ENCODE results near the gene ZNF695. TPM values are rescaled to one million over a fixed set of nuclear protein-coding genes. Genes with fewer than 3 reads are reported as not detected.

The ZNF695 gene
- total RNA-seq, 1 donor from 2014 or later = 34.6 TPM

DNA sequence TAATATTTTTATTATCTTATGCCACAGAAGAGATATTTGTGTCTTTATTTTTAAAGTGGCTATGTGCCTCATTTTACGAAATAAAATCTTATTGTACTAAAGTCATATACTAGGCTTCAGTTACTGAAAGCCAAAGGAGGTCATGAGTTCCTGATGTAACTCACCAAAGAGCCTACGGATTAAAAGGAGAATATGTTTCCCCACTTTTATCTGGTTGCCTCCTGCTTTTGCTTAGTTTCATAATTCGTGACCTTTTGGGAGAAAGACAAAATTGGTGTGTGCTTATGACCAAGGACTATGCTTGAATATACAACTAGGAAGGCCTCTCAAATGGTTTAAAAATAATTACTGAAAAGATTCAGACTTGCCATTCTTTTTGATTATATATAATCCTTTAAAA is 57.9 kb downstream of the ZNF695 start:
- Mint-ChIP-seq H3K27me3 (ENCODE audit: insufficient read depth, low read depth) (no peaks in the 10 kb centered on the region), H3K27ac (no peak overlapping the region), H3K4me1 (no peaks in the 10 kb centered on the region), H3K36me3 (peaks cover 35% of the 10 kb centered on the region), H3K9me3 (no peaks in the 10 kb centered on the region), H3K4me3 (no peak overlapping the region)
- H3K4me3 ChIP-seq = no peak overlapping the region
- H3F3A ChIP-seq (ENCODE audit: low read depth) = no peaks in the 10 kb centered on the region
- no peaks in the 10 kb centered on the region for H4K20me1 ChIP-seq (ENCODE audit: low read depth)
- no peaks in the 10 kb centered on the region for H3K9me3 ChIP-seq (ENCODE audit: low read depth)
- no peaks in the 10 kb centered on the region for H3K27me3 ChIP-seq
- no peaks in the 10 kb centered on the region for H3K79me2 ChIP-seq (ENCODE audit: low read depth)
- no peak for DNase-seq (ENCODE audit: low spot score)
- no peaks in the 10 kb centered on the region for H3K36me3 ChIP-seq
- TF ChIP-seq EZH2 (IDR thresholded peaks at IDR 0.05) (no peak), EZH2phosphoT487 (IDR thresholded peaks at IDR 0.05) (no peak)
- TF ChIP-seq, protein P1, sequence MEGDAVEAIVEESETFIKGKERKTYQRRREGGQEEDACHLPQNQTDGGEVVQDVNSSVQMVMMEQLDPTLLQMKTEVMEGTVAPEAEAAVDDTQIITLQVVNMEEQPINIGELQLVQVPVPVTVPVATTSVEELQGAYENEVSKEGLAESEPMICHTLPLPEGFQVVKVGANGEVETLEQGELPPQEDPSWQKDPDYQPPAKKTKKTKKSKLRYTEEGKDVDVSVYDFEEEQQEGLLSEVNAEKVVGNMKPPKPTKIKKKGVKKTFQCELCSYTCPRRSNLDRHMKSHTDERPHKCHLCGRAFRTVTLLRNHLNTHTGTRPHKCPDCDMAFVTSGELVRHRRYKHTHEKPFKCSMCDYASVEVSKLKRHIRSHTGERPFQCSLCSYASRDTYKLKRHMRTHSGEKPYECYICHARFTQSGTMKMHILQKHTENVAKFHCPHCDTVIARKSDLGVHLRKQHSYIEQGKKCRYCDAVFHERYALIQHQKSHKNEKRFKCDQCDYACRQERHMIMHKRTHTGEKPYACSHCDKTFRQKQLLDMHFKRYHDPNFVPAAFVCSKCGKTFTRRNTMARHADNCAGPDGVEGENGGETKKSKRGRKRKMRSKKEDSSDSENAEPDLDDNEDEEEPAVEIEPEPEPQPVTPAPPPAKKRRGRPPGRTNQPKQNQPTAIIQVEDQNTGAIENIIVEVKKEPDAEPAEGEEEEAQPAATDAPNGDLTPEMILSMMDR (IDR thresholded peaks at IDR 0.05) = no peak
- no peak overlapping the region for H3K9ac ChIP-seq
- H2AFZ ChIP-seq (replicated peaks) = no peak overlapping the region
- no peak overlapping the region for H3K27ac ChIP-seq
- H3K4me1 ChIP-seq = no peaks in the 10 kb centered on the region
- H3K4me2 ChIP-seq = no peak overlapping the region

DNA sequence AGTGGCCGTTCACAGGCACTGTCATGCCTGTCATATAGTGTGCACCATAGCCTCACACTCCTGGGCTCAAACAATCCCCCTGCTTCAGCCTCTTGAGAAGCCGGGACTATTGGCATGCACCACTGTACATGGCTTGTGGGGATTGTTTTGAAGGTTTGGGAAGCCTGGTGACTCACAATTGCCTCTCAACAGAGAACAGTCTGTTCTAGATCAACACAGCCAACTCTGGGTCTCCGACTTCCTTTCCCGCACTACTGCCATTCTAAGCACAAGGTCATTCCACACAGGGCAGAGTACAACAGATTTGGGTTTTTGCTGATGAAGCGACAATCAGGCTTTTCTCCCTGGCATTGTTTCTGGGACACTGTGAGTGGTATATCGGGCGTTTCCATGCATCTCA is 60.6 kb downstream of the ZNF695 start:
- H4K20me1 ChIP-seq (ENCODE audit: low read depth) = no peaks in the 10 kb centered on the region
- no peaks in the 10 kb centered on the region for H3K4me1 Mint-ChIP-seq
- no peak for DNase-seq (ENCODE audit: low spot score)
- H3K36me3 Mint-ChIP-seq = peaks cover 32% of the 10 kb centered on the region
- no peak overlapping the region for H3K27ac ChIP-seq
- no peak for TF ChIP-seq EZH2 (IDR thresholded peaks at IDR 0.05)
- TF ChIP-seq, protein P1 (IDR thresholded peaks at IDR 0.05) = no peak
- TF ChIP-seq EZH2phosphoT487 (IDR thresholded peaks at IDR 0.05) = no peak
- H3K9me3 ChIP-seq (ENCODE audit: low read depth) = no peaks in the 10 kb centered on the region
- no peaks in the 10 kb centered on the region for H3K27me3 ChIP-seq
- no peak overlapping the region for H3K4me2 ChIP-seq
- no peak overlapping the region for H2AFZ ChIP-seq (replicated peaks)
- H3K36me3 ChIP-seq = no peaks in the 10 kb centered on the region
- no peaks in the 10 kb centered on the region for H3K79me2 ChIP-seq (ENCODE audit: low read depth)
- H3K27me3 Mint-ChIP-seq (ENCODE audit: insufficient read depth, low read depth) = peaks cover 3% of the 10 kb centered on the region
- H3K4me1 ChIP-seq = no peaks in the 10 kb centered on the region
- no peaks in the 10 kb centered on the region for H3K9me3 Mint-ChIP-seq
- H3K4me3 Mint-ChIP-seq = no peak overlapping the region
- no peak overlapping the region for H3K27ac Mint-ChIP-seq
- no peaks in the 10 kb centered on the region for H3F3A ChIP-seq (ENCODE audit: low read depth)
- H3K9ac ChIP-seq = no peak overlapping the region
- no peak overlapping the region for H3K4me3 ChIP-seq

DNA sequence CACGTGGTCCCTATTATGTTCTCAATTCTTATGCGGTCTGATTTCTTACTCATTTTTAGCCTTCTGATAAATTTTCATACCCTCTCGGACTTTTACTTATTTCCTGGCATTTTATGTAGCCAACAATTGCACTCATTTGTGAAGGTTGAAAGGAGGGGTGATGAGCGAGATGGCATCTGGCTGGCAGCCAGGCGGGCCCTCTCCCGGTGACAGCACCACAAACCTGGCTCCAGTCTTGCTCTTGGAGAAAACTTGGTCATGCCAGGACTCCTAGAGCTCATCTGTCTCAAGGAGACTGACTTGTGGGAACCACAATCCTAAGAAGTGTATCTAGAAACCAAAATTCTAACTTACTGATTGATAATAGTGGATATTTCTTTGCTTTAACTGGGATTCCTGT is 61.5 kb downstream of the ZNF695 start:
- no peaks in the 10 kb centered on the region for H3K79me2 ChIP-seq (ENCODE audit: low read depth)
- no peaks in the 10 kb centered on the region for H4K20me1 ChIP-seq (ENCODE audit: low read depth)
- no peak overlapping the region for H3K4me3 ChIP-seq
- Mint-ChIP-seq H3K27ac (no peak overlapping the region), H3K9me3 (no peaks in the 10 kb centered on the region), H3K36me3 (peaks cover 30% of the 10 kb centered on the region), H3K4me3 (no peak overlapping the region), H3K27me3 (ENCODE audit: insufficient read depth, low read depth) (peaks cover 3% of the 10 kb centered on the region), H3K4me1 (no peaks in the 10 kb centered on the region)
- H3K4me2 ChIP-seq = no peak overlapping the region
- H3K27ac ChIP-seq = no peak overlapping the region
- TF ChIP-seq EZH2phosphoT487 (IDR thresholded peaks at IDR 0.05) (no peak), EZH2 (IDR thresholded peaks at IDR 0.05) (no peak)
- TF ChIP-seq, protein P1 (IDR thresholded peaks at IDR 0.05) = no peak
- no peak for DNase-seq (ENCODE audit: low spot score)
- no peak overlapping the region for H3K9ac ChIP-seq
- no peaks in the 10 kb centered on the region for H3K9me3 ChIP-seq (ENCODE audit: low read depth)
- H3K36me3 ChIP-seq = no peaks in the 10 kb centered on the region
- no peak overlapping the region for H2AFZ ChIP-seq (replicated peaks)
- H3K27me3 ChIP-seq = no peaks in the 10 kb centered on the region
- no peaks in the 10 kb centered on the region for H3F3A ChIP-seq (ENCODE audit: low read depth)
- H3K4me1 ChIP-seq = no peaks in the 10 kb centered on the region

Other genes starting within 250 kb of the ZNF695 start
- gene AHCTF1, start 76.1 kb downstream of the ZNF695 start, total RNA-seq (ENCODE audit: low replicate concordance) = 41.6 and 62.1 TPM in 2 replicates
- 22.1 and 38.4 TPM in 2 replicates for gene ZNF670, start 70.8 kb upstream of the ZNF695 start, total RNA-seq (ENCODE audit: low replicate concordance)
- gene ZNF669, start 96.3 kb upstream of the ZNF695 start, total RNA-seq (ENCODE audit: low replicate concordance) = 23.2 and 28.1 TPM in 2 replicates
- gene ZNF124, start 164.0 kb upstream of the ZNF695 start, total RNA-seq (ENCODE audit: low replicate concordance) = 94.3 and 129 TPM in 2 replicates
- not detected in 2 replicates for gene VN1R5, start 248.0 kb upstream of the ZNF695 start, total RNA-seq (ENCODE audit: low replicate concordance)